Chondrocyte (in vitro differentiated cells): Measurements from ENCODE around the gene ITGA8. TPM values are rescaled to one million over a fixed set of nuclear protein-coding genes. Genes with fewer than 3 reads are reported as not detected.

Source experiments
- DNase-seq: peaks from one replicate; pipeline ENCODE4 v3.0.0; 2021; ENCODE audit warnings: mixed read lengths, low spot score
- H3K27ac Mint-ChIP-seq: one replicate; pipeline ENCODE4 v1.8.0; 2021; ENCODE audit warnings: mild to moderate bottlenecking, moderate library complexity, mixed read lengths; ENCODE audit not compliant: unreplicated experiment
- H3K27me3 Mint-ChIP-seq: 2 replicates; pipeline ENCODE4 v1.8.0; 2021; ENCODE audit warnings: low read depth, mixed read lengths
- H3K36me3 Mint-ChIP-seq: 2 replicates; pipeline ENCODE4 v1.8.0; 2021; ENCODE audit warnings: low read depth, mixed read lengths
- H3K4me1 Mint-ChIP-seq: 2 replicates; pipeline ENCODE4 v1.8.0; 2021; ENCODE audit warnings: low read depth, mild to moderate bottlenecking, mixed read lengths
- H3K4me3 Mint-ChIP-seq: one replicate; pipeline ENCODE4 v1.8.0; 2021; ENCODE audit warnings: mild to moderate bottlenecking, moderate library complexity, mixed read lengths; ENCODE audit not compliant: unreplicated experiment
- H3K9me3 Mint-ChIP-seq: 2 replicates; pipeline ENCODE4 v1.8.0; 2021; ENCODE audit warnings: low read depth, mixed read lengths
- total RNA-seq: library from RNA; stranded (reverse); gene quantifications from 3 replicates; pipeline ENCODE4 v1.2.1, GENCODE V29; 2021
- TF ChIP-seq, protein P1 (sequence below): fragments of 200-600 bp; sonication (generic); IDR thresholded peaks from 2 replicates; pipeline ENCODE4 v1.5.0; 2021; ENCODE audit warnings: antibody characterized with exemption, mild to moderate bottlenecking, moderate library complexity

The ITGA8 gene
- total RNA-seq, 1 donor from 2014 or later: 5.6 TPM

- no peak overlapping the region for H3K27ac Mint-ChIP-seq
- H3K36me3 Mint-ChIP-seq: peaks cover 2% of the 10 kb centered on the region
- TF ChIP-seq, protein P1, sequence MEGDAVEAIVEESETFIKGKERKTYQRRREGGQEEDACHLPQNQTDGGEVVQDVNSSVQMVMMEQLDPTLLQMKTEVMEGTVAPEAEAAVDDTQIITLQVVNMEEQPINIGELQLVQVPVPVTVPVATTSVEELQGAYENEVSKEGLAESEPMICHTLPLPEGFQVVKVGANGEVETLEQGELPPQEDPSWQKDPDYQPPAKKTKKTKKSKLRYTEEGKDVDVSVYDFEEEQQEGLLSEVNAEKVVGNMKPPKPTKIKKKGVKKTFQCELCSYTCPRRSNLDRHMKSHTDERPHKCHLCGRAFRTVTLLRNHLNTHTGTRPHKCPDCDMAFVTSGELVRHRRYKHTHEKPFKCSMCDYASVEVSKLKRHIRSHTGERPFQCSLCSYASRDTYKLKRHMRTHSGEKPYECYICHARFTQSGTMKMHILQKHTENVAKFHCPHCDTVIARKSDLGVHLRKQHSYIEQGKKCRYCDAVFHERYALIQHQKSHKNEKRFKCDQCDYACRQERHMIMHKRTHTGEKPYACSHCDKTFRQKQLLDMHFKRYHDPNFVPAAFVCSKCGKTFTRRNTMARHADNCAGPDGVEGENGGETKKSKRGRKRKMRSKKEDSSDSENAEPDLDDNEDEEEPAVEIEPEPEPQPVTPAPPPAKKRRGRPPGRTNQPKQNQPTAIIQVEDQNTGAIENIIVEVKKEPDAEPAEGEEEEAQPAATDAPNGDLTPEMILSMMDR: no peak
- no peak for DNase-seq
- H3K9me3 Mint-ChIP-seq: peaks cover 10% of the 10 kb centered on the region
- H3K4me3 Mint-ChIP-seq: no peak overlapping the region
- H3K27me3 Mint-ChIP-seq: no peaks in the 10 kb centered on the region
- H3K4me1 Mint-ChIP-seq: peaks cover 14% of the 10 kb centered on the region
These were observed 224.7 kb downstream of the ITGA8 start for GRCh38 chr10:15494850-15495506.

- no peak overlapping the region for H3K27ac Mint-ChIP-seq
- no peak for DNase-seq
- TF ChIP-seq, protein P1: no peak
- H3K36me3 Mint-ChIP-seq: no peaks in the 10 kb centered on the region
- no peaks in the 10 kb centered on the region for H3K9me3 Mint-ChIP-seq
- peaks cover 14% of the 10 kb centered on the region for H3K4me1 Mint-ChIP-seq
- H3K4me3 Mint-ChIP-seq: no peak overlapping the region
- H3K27me3 Mint-ChIP-seq: no peaks in the 10 kb centered on the region
These were observed 227.7 kb downstream of the ITGA8 start for GRCh38 chr10:15491856-15492642.

DNA sequence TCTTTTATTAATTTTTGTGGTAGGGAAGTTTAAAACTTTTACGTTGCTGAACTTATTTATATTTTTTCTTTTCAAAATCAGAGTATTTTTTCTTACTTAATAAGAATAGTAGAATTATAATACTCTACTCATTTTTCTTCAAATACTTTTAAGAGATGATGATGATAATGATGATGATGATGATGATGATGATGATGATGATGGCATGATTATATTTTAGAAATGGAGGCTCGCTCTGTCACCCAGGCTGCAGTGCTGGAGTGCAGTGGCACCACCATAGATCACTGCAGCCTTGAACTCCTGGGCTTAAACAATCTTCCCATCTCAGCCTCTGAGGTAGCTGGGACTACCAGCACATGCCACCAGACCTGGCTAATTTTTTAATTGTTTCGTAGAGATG is 230.3 kb downstream of the ITGA8 start:
- no peak for DNase-seq
- no peaks in the 10 kb centered on the region for H3K9me3 Mint-ChIP-seq
- H3K27ac Mint-ChIP-seq: no peak overlapping the region
- TF ChIP-seq, protein P1: no peak
- no peaks in the 10 kb centered on the region for H3K36me3 Mint-ChIP-seq
- H3K4me3 Mint-ChIP-seq: no peak overlapping the region
- H3K27me3 Mint-ChIP-seq: no peaks in the 10 kb centered on the region
- peaks cover 39% of the 10 kb centered on the region for H3K4me1 Mint-ChIP-seq

GRCh38 chr10:15487376-15487775 is 232.3 kb downstream of the ITGA8 start:
- DNase-seq: no peak
- Mint-ChIP-seq H3K4me1 (peaks cover 56% of the 10 kb centered on the region), H3K27me3 (no peaks in the 10 kb centered on the region), H3K9me3 (no peaks in the 10 kb centered on the region), H3K27ac (peak overlapping the region; percentile 87), H3K36me3 (no peaks in the 10 kb centered on the region), H3K4me3 (no peak overlapping the region)
- TF ChIP-seq, protein P1: no peak

GRCh38 chr10:15486404-15486803 is 233.3 kb downstream of the ITGA8 start:
- Mint-ChIP-seq H3K4me3 (no peak overlapping the region), H3K27me3 (no peaks in the 10 kb centered on the region), H3K4me1 (peaks cover 56% of the 10 kb centered on the region), H3K27ac (peak overlapping the region; percentile 87), H3K9me3 (no peaks in the 10 kb centered on the region), H3K36me3 (no peaks in the 10 kb centered on the region)
- no peak for DNase-seq
- TF ChIP-seq, protein P1: no peak
